CD4-positive, alpha-beta T cell treated with Interleukin-1 beta for 1 hour (primary cell): Measurements from ENCODE around the gene PTAR1.

ENCODE experiments used
- DNase-seq, 2 donors: peaks; one replicate each; pipeline ENCODE4 v3.0.0-alpha.2; 2020 to 2022

Gene PTAR1

DNA sequence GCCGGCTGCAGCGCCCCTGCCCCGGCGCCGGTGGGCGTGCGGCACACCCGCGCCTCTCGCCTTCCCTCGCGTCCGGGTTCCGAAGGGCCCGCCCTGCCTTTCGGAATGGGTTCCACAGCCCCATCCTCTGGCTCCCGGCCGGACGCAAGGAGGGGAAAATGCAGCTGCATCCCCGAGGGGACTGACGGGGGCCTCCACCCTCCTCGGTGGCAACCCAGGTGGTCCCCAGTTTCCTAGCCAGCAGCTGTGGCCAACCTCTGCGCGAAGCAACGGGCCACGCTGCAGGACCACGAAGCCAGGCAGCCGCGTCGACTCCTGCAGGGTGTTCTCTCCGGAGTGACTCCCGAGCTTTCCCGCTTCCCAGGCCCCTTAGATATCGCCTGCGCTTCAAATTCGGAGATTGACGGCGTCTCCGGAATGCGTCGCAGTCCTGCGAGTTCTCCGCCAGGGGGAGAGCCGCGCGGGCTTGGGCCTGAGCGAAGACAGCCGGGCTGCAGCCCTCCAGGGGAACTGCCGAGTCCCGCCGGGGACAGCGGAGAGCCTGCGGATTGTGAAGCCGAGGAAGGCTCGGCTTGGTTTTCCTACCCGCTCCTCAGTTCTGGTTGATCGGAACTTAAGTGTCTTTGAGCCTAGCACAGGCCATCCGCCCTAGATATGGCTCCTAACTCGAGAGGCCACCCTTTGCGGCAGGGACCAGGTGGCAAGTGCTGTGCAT lies 87.1 kb downstream of the PTAR1 start:
- DNase-seq: peak; percentile 67 to 71

DNA sequence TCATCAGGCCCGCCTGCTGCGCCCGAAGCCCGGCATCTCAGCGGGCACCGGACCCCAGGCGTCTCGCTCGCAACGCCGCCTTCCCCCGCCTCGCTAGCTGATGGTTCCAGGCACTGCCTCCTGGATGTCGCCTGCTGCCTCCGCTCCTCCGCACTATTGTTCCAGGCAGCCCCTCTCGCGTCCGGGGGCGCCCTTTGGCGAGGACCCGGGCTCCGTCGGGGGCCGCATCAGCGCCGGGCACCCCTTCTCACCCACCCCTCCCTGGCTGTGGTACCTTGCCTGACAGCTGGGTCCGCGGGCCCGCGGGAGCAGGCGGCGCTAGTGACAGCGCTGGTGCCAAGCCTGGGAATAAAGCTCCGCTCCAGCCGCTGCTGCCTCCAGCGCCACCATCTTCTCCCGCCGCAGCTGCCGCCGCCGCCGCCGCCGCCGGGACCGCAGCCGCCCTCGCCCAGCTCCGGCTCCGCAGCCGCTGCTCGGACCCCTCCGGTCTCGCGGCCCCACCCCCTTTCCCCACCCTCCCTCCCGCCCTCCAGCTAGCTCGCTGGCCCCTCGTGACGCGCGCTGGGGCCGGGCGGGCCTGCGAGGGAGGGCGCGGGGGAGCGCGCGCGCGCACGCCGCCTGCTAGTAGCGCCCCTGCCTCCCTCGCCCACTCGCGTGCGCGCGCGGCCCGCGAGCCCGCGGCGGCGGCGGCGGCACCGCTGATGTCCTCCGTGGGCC lies 87.8 kb downstream of the PTAR1 start, which contains the start of gene APBA1:
TSS of gene APBA1 (minus strand) at position 493 of the 717 bp plus-strand sequence.
- peak; percentile 53 to 59 for DNase-seq

DNA sequence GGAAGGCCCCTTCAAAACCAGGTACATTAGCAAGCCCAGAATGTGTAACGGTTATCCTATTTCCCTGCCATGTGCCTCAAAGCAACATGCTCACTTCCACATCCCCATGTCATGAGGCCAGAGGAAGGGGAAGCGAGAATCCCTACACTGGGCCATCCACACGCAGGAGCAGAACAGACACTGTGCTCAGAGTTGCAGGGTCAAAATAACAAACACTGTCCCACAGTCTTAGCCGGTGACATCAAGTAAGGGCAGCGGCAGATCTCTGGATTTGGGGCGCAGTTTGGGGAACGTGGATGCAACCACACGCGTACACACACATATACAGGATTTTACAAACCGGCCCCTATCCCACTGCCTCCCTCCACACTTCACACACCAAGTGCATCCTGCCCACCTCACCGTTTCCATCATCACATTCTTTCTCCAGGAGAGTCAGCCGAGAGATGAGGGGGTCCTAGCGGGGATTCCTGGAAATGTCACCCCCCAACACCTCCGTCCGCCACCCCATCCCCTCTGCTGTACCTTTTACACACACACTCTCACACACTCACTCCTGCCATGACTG lies 88.4 kb downstream of the PTAR1 start:
- no peak for DNase-seq

DNA sequence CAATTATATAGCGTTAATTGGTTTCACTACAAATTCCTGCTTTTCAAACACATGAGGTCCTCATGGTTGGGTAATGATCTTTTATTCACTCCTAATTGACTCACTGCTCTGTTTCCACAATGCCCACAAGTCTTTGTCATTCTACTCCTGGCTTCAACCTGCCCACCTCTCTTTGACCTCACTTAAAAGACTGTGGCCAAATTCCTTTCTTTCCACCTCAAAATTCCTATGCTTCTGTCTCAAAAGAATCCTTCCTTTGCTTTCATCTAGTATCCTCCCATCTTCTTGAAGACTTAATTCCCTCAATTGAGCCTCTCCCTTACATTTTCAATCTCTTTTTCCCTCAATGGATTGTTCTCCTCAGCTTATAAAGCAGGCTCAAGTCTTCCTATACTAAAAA lies 92.5 kb downstream of the PTAR1 start:
- no peak for DNase-seq

DNA sequence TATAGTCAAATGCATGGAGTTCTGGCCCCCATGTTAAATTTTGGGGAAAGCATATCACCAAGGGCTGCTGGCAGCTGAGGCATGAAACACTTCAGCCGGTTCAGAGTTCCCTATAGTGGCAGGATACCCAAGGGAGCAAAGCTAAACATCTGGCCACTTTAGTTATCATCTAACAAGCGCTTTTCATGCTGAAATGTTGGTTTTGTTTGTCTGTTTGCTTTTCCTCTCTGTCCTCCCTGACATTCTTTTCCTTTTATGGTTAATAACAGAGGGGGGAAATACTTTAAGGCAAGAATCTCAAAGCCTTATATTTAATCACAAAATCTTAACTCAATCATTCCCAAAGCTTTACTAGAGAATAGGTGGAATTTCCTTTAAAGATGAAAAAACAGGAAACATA lies 99.5 kb downstream of the PTAR1 start:
- DNase-seq: no peak
